Activated CD8-positive, alpha-beta memory T cell treated with anti-CD3 and anti-CD28 coated beads, Interleukin-2, amount 10 ng/mL, durations not matched to agents 7 days and 5 days (primary cell): Measurements from ENCODE around the gene ZSWIM3. TPM values are rescaled to one million over a fixed set of nuclear protein-coding genes. Genes with fewer than 3 reads are reported as not detected.
"Not testable (repeated sequence)": the region's sequence is repeated elsewhere in the genome, so short reads cannot be mapped to it uniquely, and the experiment has no call there.

Source experiments
- ATAC-seq: fragments of 150-1000 bp; cut with Tn5 transposase; one replicate; pipeline ENCODE4 v1.10.0; 2021; ENCODE audit warnings: moderate library complexity
- CTCF ChIA-PET: fragments of 350-600 bp; sonication (Branson Sonifier 250); formaldehyde crosslinking; loops from one replicate; lab custom pipeline; 2021; ENCODE audit warnings: antibody characterized with exemption; lab: Charles Lee
- DNase-seq: peaks from one replicate; pipeline ENCODE4 v3.0.0-alpha.2; 2020
- H3K27ac Mint-ChIP-seq: one replicate; pipeline ENCODE4 v1.8.0; 2021; ENCODE audit warnings: mild to moderate bottlenecking, mixed read lengths
- H3K27me3 Mint-ChIP-seq: one replicate; pipeline ENCODE4 v1.8.0; 2021; ENCODE audit warnings: mixed read lengths
- H3K36me3 Mint-ChIP-seq: one replicate; pipeline ENCODE4 v1.8.0; 2021; ENCODE audit warnings: mild to moderate bottlenecking, mixed read lengths
- H3K4me1 Mint-ChIP-seq: one replicate; pipeline ENCODE4 v1.8.0; 2021; ENCODE audit warnings: mixed read lengths
- H3K4me3 Mint-ChIP-seq: one replicate; pipeline ENCODE4 v1.8.0; 2021; ENCODE audit warnings: mild to moderate bottlenecking, moderate library complexity, mixed read lengths
- H3K9me3 Mint-ChIP-seq: one replicate; pipeline ENCODE4 v1.8.0; 2022; ENCODE audit warnings: low read depth, mixed read lengths
- total RNA-seq, 2 experiments: library from RNA; stranded (reverse); gene quantifications; one replicate each; pipeline ENCODE4 v1.2.3, GENCODE V29; 2021

The ZSWIM3 gene
- total RNA-seq, 2 experiments from 2014 or later, result 4.5 to 6.5 TPM

GRCh38 chr20:45822857-45823256 is 34.6 kb upstream of the ZSWIM3 start:
- Mint-ChIP-seq H3K4me3 (no peak overlapping the region), H3K27ac (no peak overlapping the region), H3K27me3 (peaks cover 31% of the 10 kb centered on the region), H3K4me1 (peaks cover 13% of the 10 kb centered on the region), H3K36me3 (no peaks in the 10 kb centered on the region), H3K9me3 (no peaks in the 10 kb centered on the region)
- ATAC-seq, result no peak
- no peak for DNase-seq
- CTCF ChIA-PET, result interaction anchor here (1.2 to 1.8 kb wide), 4 partner anchors 24 to 148 kb away, joined by 3 to 8 read pairs (median 4); partner anchors contain the start of genes CTSA and NEURL2

- H3K9me3 Mint-ChIP-seq, result no peaks in the 10 kb centered on the region
- ATAC-seq (peak; percentile 81), DNase-seq (peak; percentile 65)
- no peak overlapping the region for H3K27ac Mint-ChIP-seq
- CTCF ChIA-PET, result interaction anchor here (0.6 to 2.1 kb wide), 16 partner anchors 10 to 189 kb away, joined by 3 to 11 read pairs (median 4); partner anchors contain the start of genes SNX21 and UBE2C
- H3K4me3 Mint-ChIP-seq, result peak overlapping the region; percentile 59
- peaks cover 13% of the 10 kb centered on the region for H3K4me1 Mint-ChIP-seq
- peaks cover 31% of the 10 kb centered on the region for H3K27me3 Mint-ChIP-seq
- H3K36me3 Mint-ChIP-seq, result no peaks in the 10 kb centered on the region
Measured at GRCh38 chr20:45823949-45824835, 33.2 kb upstream of the ZSWIM3 start.

- CTCF ChIA-PET, result interaction anchor here (0.7 to 2.1 kb wide), 4 partner anchors 16 to 143 kb away, joined by 3 to 6 read pairs (median 3); partner anchors contain the start of genes CTSA and NEURL2
- Mint-ChIP-seq H3K4me3 (no peak overlapping the region), H3K4me1 (peaks cover 13% of the 10 kb centered on the region), H3K36me3 (no peaks in the 10 kb centered on the region), H3K27ac (no peak overlapping the region), H3K9me3 (no peaks in the 10 kb centered on the region), H3K27me3 (peaks cover 34% of the 10 kb centered on the region)
- no peak for DNase-seq
- ATAC-seq, result no peak
Measured at GRCh38 chr20:45826381-45827019, 30.9 kb upstream of the ZSWIM3 start.

GRCh38 chr20:45827030-45827652 is 30.3 kb upstream of the ZSWIM3 start, which contains the start of gene TNNC2:
Gene TNNC2, minus strand, starts transcription at chr20:45827312. Its CDS starts 64 bp downstream, at chr20:45827248.
- DNase-seq (no peak), ATAC-seq (no peak)
- no peak within 1 kb of the TSS for H3K27ac Mint-ChIP-seq
- H3K9me3 Mint-ChIP-seq, result no peaks in the 10 kb centered on the region
- peaks cover 29% of the 10 kb centered on the region for H3K27me3 Mint-ChIP-seq
- H3K4me3 Mint-ChIP-seq, result no peak within 1 kb of the TSS
- no peaks in the 10 kb centered on the region for H3K36me3 Mint-ChIP-seq
- H3K4me1 Mint-ChIP-seq, result peaks cover 13% of the 10 kb centered on the region
- CTCF ChIA-PET, result interaction anchor here (1.1 to 2.1 kb wide), 2 partner anchors 28 to 62 kb away, joined by 3 to 6 read pairs; no protein-coding TSS in a partner anchor

GRCh38 chr20:45827712-45828111 is 29.7 kb upstream of the ZSWIM3 start:
- H3K4me1 Mint-ChIP-seq, result peaks cover 13% of the 10 kb centered on the region
- DNase-seq (no peak), ATAC-seq (no peak)
- H3K9me3 Mint-ChIP-seq, result no peaks in the 10 kb centered on the region
- no peak overlapping the region for H3K4me3 Mint-ChIP-seq
- no peak overlapping the region for H3K27ac Mint-ChIP-seq
- H3K27me3 Mint-ChIP-seq, result peaks cover 24% of the 10 kb centered on the region
- H3K36me3 Mint-ChIP-seq, result no peaks in the 10 kb centered on the region
- CTCF ChIA-PET, result interaction anchor here (1.1 to 2.1 kb wide), 3 partner anchors 28 to 160 kb away, joined by 3 to 6 read pairs (median 3); no protein-coding TSS in a partner anchor

GRCh38 chr20:45828589-45828988 is 28.8 kb upstream of the ZSWIM3 start:
- Mint-ChIP-seq H3K27me3 (peaks cover 19% of the 10 kb centered on the region), H3K9me3 (no peaks in the 10 kb centered on the region), H3K27ac (no peak overlapping the region), H3K4me1 (peaks cover 15% of the 10 kb centered on the region), H3K4me3 (no peak overlapping the region), H3K36me3 (no peaks in the 10 kb centered on the region)
- DNase-seq (no peak), ATAC-seq (no peak)
- CTCF ChIA-PET, result interaction anchor here (0.9 to 2.1 kb wide), 4 partner anchors 20 to 159 kb away, joined by 3 to 6 read pairs (median 3); no protein-coding TSS in a partner anchor

GRCh38 chr20:45829673-45830106 is 27.7 kb upstream of the ZSWIM3 start:
- ATAC-seq, DNase-seq, H3K9me3 Mint-ChIP-seq, H3K36me3 Mint-ChIP-seq, H3K27me3 Mint-ChIP-seq, H3K4me3 Mint-ChIP-seq, H3K27ac Mint-ChIP-seq, CTCF ChIA-PET: not testable (repeated sequence)
- peaks cover 12% of the 10 kb centered on the region for H3K4me1 Mint-ChIP-seq

GRCh38 chr20:45832619-45833018 is 24.8 kb upstream of the ZSWIM3 start:
- CTCF ChIA-PET, result interaction anchor here (1.1 to 1.4 kb wide), 4 partner anchors 19 to 138 kb away, joined by 3 to 9 read pairs (median 3); partner anchors contain the start of gene UBE2C
- ATAC-seq (no peak), DNase-seq (no peak)
- Mint-ChIP-seq H3K4me1 (peaks cover 15% of the 10 kb centered on the region), H3K36me3 (peaks cover 1% of the 10 kb centered on the region), H3K9me3 (no peaks in the 10 kb centered on the region), H3K4me3 (peak overlapping the region; percentile 70), H3K27me3 (peaks cover 7% of the 10 kb centered on the region), H3K27ac (no peak overlapping the region)

GRCh38 chr20:45833030-45833882 is 24.2 kb upstream of the ZSWIM3 start, which contains the start of gene SNX21:
Gene SNX21, plus strand, starts transcription at chr20:45833799. Its CDS starts 121 bp downstream, at chr20:45833920.
- H3K4me1 Mint-ChIP-seq, result peaks cover 15% of the 10 kb centered on the region
- CTCF ChIA-PET, result interaction anchor here (1.0 to 2.9 kb wide), 8 partner anchors 9 to 514 kb away, joined by 3 to 11 read pairs (median 4); partner anchors contain the start of gene UBE2C
- H3K27me3 Mint-ChIP-seq, result peaks cover 7% of the 10 kb centered on the region
- H3K4me3 Mint-ChIP-seq, result peak within 1 kb of the TSS; percentile 70
- peaks cover 1% of the 10 kb centered on the region for H3K36me3 Mint-ChIP-seq
- DNase-seq, result peak; percentile 51
- no peaks in the 10 kb centered on the region for H3K9me3 Mint-ChIP-seq
- peak; percentile 84 for ATAC-seq
- no peak within 1 kb of the TSS for H3K27ac Mint-ChIP-seq

GRCh38 chr20:45833883-45834796 is 23.3 kb upstream of the ZSWIM3 start:
- Mint-ChIP-seq H3K36me3 (peaks cover 1% of the 10 kb centered on the region), H3K4me3 (peak overlapping the region; percentile 70), H3K4me1 (peaks cover 15% of the 10 kb centered on the region), H3K9me3 (no peaks in the 10 kb centered on the region), H3K27ac (no peak overlapping the region), H3K27me3 (peaks cover 7% of the 10 kb centered on the region)
- ATAC-seq, result peak; percentile 64
- CTCF ChIA-PET, result interaction anchor here (1.0 to 2.9 kb wide), 8 partner anchors 10 to 515 kb away, joined by 3 to 11 read pairs (median 4); no protein-coding TSS in a partner anchor
- DNase-seq, result peak; percentile 54

- no peak overlapping the region for H3K27ac Mint-ChIP-seq
- no peaks in the 10 kb centered on the region for H3K9me3 Mint-ChIP-seq
- peaks cover 7% of the 10 kb centered on the region for H3K27me3 Mint-ChIP-seq
- CTCF ChIA-PET, result interaction anchor here (1.2 to 2.9 kb wide), 4 partner anchors 11 to 516 kb away, joined by 4 to 11 read pairs (median 4); no protein-coding TSS in a partner anchor
- peak overlapping the region; percentile 70 for H3K4me3 Mint-ChIP-seq
- H3K4me1 Mint-ChIP-seq, result peaks cover 15% of the 10 kb centered on the region
- ATAC-seq (no peak), DNase-seq (no peak)
- peaks cover 1% of the 10 kb centered on the region for H3K36me3 Mint-ChIP-seq
Measured at GRCh38 chr20:45834797-45835161, 22.6 kb upstream of the ZSWIM3 start.
